CD4-positive, alpha-beta T cell treated with Interleukin-2 at 100 ng/mL for 4 hours (primary cell): Measurements from ENCODE around the gene C3orf52.

Experiments used
- DNase-seq: peaks from one replicate; pipeline ENCODE4 v3.0.0-alpha.2; 2020; ENCODE audit warnings: low spot score

C3orf52 gene

GRCh38 chr3:112119962-112120836, 34.0 kb downstream of the C3orf52 start:
- no peak for DNase-seq

- no peak for DNase-seq
These were observed 35.7 kb downstream of the C3orf52 start for GRCh38 chr3:112121577-112122547.

- DNase-seq = no peak
These were observed 36.7 kb downstream of the C3orf52 start for GRCh38 chr3:112122870-112123269.

GRCh38 chr3:112123548-112123947, 37.4 kb downstream of the C3orf52 start:
- DNase-seq = no peak

GRCh38 chr3:112124907-112125607, 38.9 kb downstream of the C3orf52 start:
- DNase-seq = no peak

GRCh38 chr3:112126511-112126911, 40.3 kb downstream of the C3orf52 start:
- DNase-seq = no peak

GRCh38 chr3:112127522-112128494, 41.6 kb downstream of the C3orf52 start:
- no peak for DNase-seq

GRCh38 chr3:112128843-112129727, 42.9 kb downstream of the C3orf52 start:
- DNase-seq = peak; percentile 85

GRCh38 chr3:112129925-112130637, 43.9 kb downstream of the C3orf52 start:
- DNase-seq = no peak

- no peak for DNase-seq
These were observed 44.4 kb downstream of the C3orf52 start for GRCh38 chr3:112130638-112130993.

- DNase-seq = no peak
These were observed 44.9 kb downstream of the C3orf52 start for GRCh38 chr3:112131111-112131510.

GRCh38 chr3:112132088-112132487, 45.9 kb downstream of the C3orf52 start:
- no peak for DNase-seq

GRCh38 chr3:112132554-112132953, 46.4 kb downstream of the C3orf52 start:
- DNase-seq = no peak

GRCh38 chr3:112132975-112133448, 46.8 kb downstream of the C3orf52 start, which contains the start of gene GCSAM:
Gene GCSAM (minus strand): TSS chr3:112133248. CDS start chr3:112133120, 128 bp downstream.
- DNase-seq = peak; percentile 87

- no peak for DNase-seq
These were observed 47.6 kb downstream of the C3orf52 start for GRCh38 chr3:112133626-112134334.

- DNase-seq = peak; percentile 78
These were observed 48.3 kb downstream of the C3orf52 start for GRCh38 chr3:112134335-112135124.

- no peak for DNase-seq
These were observed 49.9 kb downstream of the C3orf52 start for GRCh38 chr3:112136046-112136445.
